SH-SY5Y (cell line): Measurements from ENCODE around the gene AGXT.

Experiments used
- GATA2 ChIP-seq: IDR thresholded peaks from 2 replicates; pipeline ENCODE4 v1.6.1; 2011; ENCODE audit warnings: mild to moderate bottlenecking, low read depth, low read length
- GATA3 ChIP-seq: IDR thresholded peaks from 2 replicates; pipeline ENCODE4 v1.6.1; 2011; ENCODE audit warnings: low read depth, mild to moderate bottlenecking, low read length, moderate library complexity

GRCh38 chr2:240877460-240878340 lies 9.1 kb downstream of the AGXT start:
- TF ChIP-seq GATA3 (no peak), GATA2 (no peak)
